ENCODE results near the gene C22orf31.

The C22orf31 gene

DNA sequence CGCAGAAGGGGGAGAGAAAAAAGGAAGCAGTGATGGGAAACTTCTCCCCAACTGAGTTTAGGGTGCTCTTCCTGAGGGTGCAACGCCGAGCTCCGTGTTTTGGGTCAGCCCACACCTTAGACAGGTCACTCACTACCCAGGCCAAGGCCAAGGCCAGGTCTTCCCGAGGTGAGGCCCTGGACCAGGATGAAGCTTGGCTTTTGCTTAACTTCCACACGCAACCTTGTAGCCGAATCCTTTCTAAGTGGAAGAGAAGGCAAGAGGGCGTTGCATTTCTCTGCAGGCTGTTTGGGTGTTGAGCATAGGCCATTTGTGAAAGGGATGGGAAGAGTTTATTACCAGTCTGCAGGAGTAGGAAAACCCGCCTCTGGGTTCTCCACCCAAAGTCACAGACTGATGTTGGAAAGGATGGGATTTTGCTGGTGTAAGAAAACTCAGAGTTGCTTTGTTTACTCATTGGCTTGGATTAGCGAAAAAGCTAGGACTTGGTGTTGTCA lies 12.7 kb upstream of the C22orf31 start:
- POLR2A ChIA-PET: no interaction called here
- Histone ChIP-seq H3K36me3 (ENCODE audit: control insufficient read depth in 4 of 4, insufficient read depth in 4 of 4, low read length in 3 of 4) (no peaks in the 10 kb centered on the region), H3K27ac (ENCODE audit: insufficient read depth in 1 of 2, low read depth in 1 of 2, low read length in 2 of 2, poor library complexity in 1 of 2, severe bottlenecking in 2 of 2) (no peak overlapping the region), H3K4me3 (ENCODE audit: control insufficient read depth in 1 of 7, extremely low read depth in 1 of 7, insufficient read depth in 4 of 7, low read depth in 2 of 7, low read length in 6 of 7) (peak overlapping the region in 3 of 7 experiments; percentile 41 to 68 (median 65)), H3K9me3 (ENCODE audit: control extremely low read depth in 1 of 5, control insufficient read depth in 4 of 5, insufficient read depth in 2 of 5, low read depth in 1 of 5, low read length in 4 of 5) (no peaks in the 10 kb centered on the region), H3K4me1 (ENCODE audit: control extremely low read depth in 1 of 4, control insufficient read depth in 4 of 4, insufficient read depth in 4 of 4, low read length in 3 of 4) (peaks cover 5 to 36% (median 28%) of the 10 kb centered on the region in 4 experiments), H3K27me3 (replicated peaks in 2 of 5; ENCODE audit: control insufficient read depth in 4 of 5, insufficient read depth in 5 of 5, low read length in 4 of 5) (peaks cover 2 to 63% (median 35%) of the 10 kb centered on the region in 5 experiments)
- no peak for DNase-seq
- CTCF ChIA-PET: interaction anchor here (1.0 to 1.3 kb wide), 2 partner anchors 80 to 395 kb away, joined by 3 read pairs; partner anchors contain the start of gene TTC28
- 64% methylated on average over 7 of the region's 10 CpGs for WGBS (ENCODE audit: insufficient coverage)

DNA sequence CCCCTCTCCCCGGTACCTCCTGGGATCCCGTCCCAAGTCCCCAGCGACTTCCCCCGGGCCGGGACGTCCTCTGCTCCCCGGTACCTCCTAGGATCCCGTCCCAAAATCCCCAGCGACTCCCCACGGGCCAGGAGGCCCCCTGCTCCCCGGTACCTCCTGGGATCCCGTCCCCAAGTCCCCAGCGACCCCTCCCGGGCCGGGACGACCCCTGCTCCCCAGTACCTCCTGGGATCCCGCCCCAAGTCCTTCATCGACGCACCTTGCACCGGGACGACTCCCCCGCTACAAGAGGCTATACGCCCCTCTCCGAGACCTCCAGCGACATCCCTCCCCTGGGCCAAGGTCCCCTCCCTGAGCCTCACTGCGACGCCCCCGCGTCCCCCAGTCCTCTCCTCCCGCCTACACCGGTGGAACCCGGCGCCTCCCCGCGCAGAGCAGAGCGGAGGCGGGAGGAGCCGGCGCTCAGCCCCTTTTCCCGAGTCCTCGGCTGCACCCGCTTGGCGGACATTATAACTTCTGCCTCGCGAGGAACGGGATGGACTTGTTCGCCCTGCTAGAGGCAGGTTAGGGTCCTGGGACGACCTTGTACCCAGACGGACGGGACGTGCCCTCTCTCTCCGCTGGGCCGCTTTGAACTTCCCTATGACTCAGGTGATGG lies 12.1 kb upstream of the C22orf31 start:
- 5% methylated on average over 34 of the region's 53 CpGs for WGBS (ENCODE audit: insufficient coverage)
- H3K27me3 ChIP-seq (replicated peaks in 2 of 5; ENCODE audit: control insufficient read depth in 4 of 5, insufficient read depth in 5 of 5, low read length in 4 of 5): peaks cover 2 to 69% (median 39%) of the 10 kb centered on the region in 5 experiments
- H3K36me3 ChIP-seq (ENCODE audit: control insufficient read depth in 4 of 4, insufficient read depth in 4 of 4, low read length in 3 of 4): no peaks in the 10 kb centered on the region
- ChIA-PET POLR2A (no interaction called here), CTCF (interaction anchor here (1.3 kb wide), 1 partner anchor 81 kb away, joined by 3 read pairs; no protein-coding TSS in a partner anchor)
- H3K4me3 ChIP-seq (ENCODE audit: control insufficient read depth in 1 of 7, extremely low read depth in 1 of 7, insufficient read depth in 4 of 7, low read depth in 2 of 7, low read length in 6 of 7): peak overlapping the region in 6 of 7 experiments; percentile 29 to 68 (median 48)
- peak in 1 of 3 donors; percentile 25 for DNase-seq
- H3K4me1 ChIP-seq (ENCODE audit: control extremely low read depth in 1 of 4, control insufficient read depth in 4 of 4, insufficient read depth in 4 of 4, low read length in 3 of 4): peaks cover 5 to 36% (median 28%) of the 10 kb centered on the region in 4 experiments
- no peak overlapping the region for H3K27ac ChIP-seq (ENCODE audit: insufficient read depth in 1 of 2, low read depth in 1 of 2, low read length in 2 of 2, poor library complexity in 1 of 2, severe bottlenecking in 2 of 2)
- no peaks in the 10 kb centered on the region for H3K9me3 ChIP-seq (ENCODE audit: control extremely low read depth in 1 of 5, control insufficient read depth in 4 of 5, insufficient read depth in 2 of 5, low read depth in 1 of 5, low read length in 4 of 5)

DNA sequence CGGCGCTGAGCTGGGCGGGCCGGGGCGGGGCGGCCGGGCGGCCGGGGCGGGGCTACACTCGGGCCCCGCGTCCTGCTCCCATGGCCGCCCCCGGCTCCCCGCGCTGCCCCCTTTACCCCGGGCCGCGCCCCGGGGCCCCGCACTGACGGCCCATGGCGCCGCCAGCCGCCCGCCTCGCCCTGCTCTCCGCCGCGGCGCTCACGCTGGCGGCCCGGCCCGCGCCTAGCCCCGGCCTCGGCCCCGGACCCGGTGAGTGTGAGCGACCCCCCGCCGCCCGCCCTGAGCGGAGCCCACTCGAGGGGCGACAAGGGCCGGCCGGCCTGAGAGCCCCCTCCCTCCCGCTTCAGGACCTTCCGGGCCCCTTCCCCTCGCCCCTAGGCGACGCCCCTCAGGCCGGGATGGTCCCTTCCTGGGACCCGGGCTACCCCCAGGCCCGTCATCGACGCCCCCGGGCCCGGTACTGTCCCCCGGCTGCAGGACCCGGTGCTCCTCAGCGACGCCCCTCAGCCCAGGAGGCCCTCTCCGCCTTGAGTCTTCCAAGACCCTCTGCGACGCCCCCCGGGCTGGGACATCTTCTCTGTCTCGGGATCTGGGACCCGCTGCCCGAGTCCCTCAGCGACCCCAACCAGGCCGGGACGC lies 11.5 kb upstream of the C22orf31 start, which contains the start of gene KREMEN1:
TSS of gene KREMEN1 (plus strand) at position 57 of the 639 bp plus-strand sequence. CDS start at position 153, 96 bp downstream.
- ChIA-PET POLR2A (no interaction called here), CTCF (no interaction called here)
- DNase-seq: no peak
- Histone ChIP-seq H3K27ac (ENCODE audit: insufficient read depth in 1 of 2, low read depth in 1 of 2, low read length in 2 of 2, poor library complexity in 1 of 2, severe bottlenecking in 2 of 2) (no peak within 1 kb of the TSS), H3K4me1 (ENCODE audit: control extremely low read depth in 1 of 4, control insufficient read depth in 4 of 4, insufficient read depth in 4 of 4, low read length in 3 of 4) (peaks cover 5 to 31% (median 28%) of the 10 kb centered on the region in 4 experiments), H3K4me3 (ENCODE audit: control insufficient read depth in 1 of 7, extremely low read depth in 1 of 7, insufficient read depth in 4 of 7, low read depth in 2 of 7, low read length in 6 of 7) (peak within 1 kb of the TSS; percentile 10 to 71 (median 59)), H3K36me3 (ENCODE audit: control insufficient read depth in 4 of 4, insufficient read depth in 4 of 4, low read length in 3 of 4) (no peaks in the 10 kb centered on the region), H3K9me3 (ENCODE audit: control extremely low read depth in 1 of 5, control insufficient read depth in 4 of 5, insufficient read depth in 2 of 5, low read depth in 1 of 5, low read length in 4 of 5) (no peaks in the 10 kb centered on the region), H3K27me3 (replicated peaks in 2 of 5; ENCODE audit: control insufficient read depth in 4 of 5, insufficient read depth in 5 of 5, low read length in 4 of 5) (peaks cover 2 to 71% (median 39%) of the 10 kb centered on the region in 5 experiments)
- under 1% methylated on average over 55 of the region's 76 CpGs for WGBS (ENCODE audit: insufficient coverage)

DNA sequence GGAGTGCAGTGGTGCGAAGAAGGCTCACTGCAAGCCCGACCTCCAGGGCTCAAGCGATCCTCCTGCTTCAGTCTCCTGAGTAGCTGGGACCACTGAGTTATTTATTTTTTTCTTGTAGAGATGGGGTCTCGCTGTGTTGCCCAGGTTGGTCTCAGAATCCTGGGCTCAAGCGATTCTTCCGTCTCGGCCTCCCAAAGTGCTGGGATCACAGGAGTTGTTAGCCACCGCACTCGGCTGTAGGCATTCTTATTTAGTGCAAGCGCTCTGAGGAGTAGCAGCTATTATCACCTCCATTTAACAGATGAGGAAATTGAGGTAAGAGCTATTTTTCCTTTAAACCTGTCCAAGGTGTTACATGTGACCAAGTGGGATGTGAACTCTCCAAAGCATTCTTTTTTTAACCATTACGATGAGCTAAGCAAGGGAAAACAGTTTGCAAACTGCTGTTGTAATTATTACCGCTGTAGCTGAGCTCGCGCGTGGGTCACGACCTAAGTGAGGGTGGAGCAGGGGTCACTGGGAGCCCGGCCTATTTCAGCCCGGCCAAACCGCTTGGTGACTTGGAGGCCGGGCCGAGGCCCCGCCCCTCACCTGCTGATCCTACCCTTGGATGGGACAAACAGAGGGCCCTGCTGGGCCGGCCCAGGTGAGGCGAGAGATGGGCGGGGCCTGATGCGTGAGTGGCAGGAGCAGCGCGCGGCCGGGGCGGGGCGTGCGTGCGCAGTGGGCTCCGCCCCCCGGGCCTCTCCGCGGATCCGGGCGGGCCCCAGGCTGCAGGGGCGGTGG lies 10.8 kb upstream of the C22orf31 start:
- peak; percentile 54 to 69 (median 68) for DNase-seq
- H3K36me3 ChIP-seq (ENCODE audit: control insufficient read depth in 4 of 4, insufficient read depth in 4 of 4, low read length in 3 of 4): no peaks in the 10 kb centered on the region
- no peaks in the 10 kb centered on the region for H3K9me3 ChIP-seq (ENCODE audit: control extremely low read depth in 1 of 5, control insufficient read depth in 4 of 5, insufficient read depth in 2 of 5, low read depth in 1 of 5, low read length in 4 of 5)
- H3K27me3 ChIP-seq (replicated peaks in 2 of 5; ENCODE audit: control insufficient read depth in 4 of 5, insufficient read depth in 5 of 5, low read length in 4 of 5): peaks cover 2 to 77% (median 39%) of the 10 kb centered on the region in 5 experiments
- CTCF ChIA-PET: interaction anchor here (0.9 kb wide), 1 partner anchor 82 kb away, joined by 3 read pairs; no protein-coding TSS in a partner anchor
- H3K27ac ChIP-seq (ENCODE audit: insufficient read depth in 1 of 2, low read depth in 1 of 2, low read length in 2 of 2, poor library complexity in 1 of 2, severe bottlenecking in 2 of 2): no peak overlapping the region
- H3K4me1 ChIP-seq (ENCODE audit: control extremely low read depth in 1 of 4, control insufficient read depth in 4 of 4, insufficient read depth in 4 of 4, low read length in 3 of 4): peaks cover 5 to 31% (median 28%) of the 10 kb centered on the region in 4 experiments
- 19% methylated on average over 18 of the region's 41 CpGs for WGBS (ENCODE audit: insufficient coverage)
- POLR2A ChIA-PET: interaction anchor here (0.6 kb wide), 1 partner anchor 181 kb away, joined by 3 read pairs; no protein-coding TSS in a partner anchor
- H3K4me3 ChIP-seq (ENCODE audit: control insufficient read depth in 1 of 7, extremely low read depth in 1 of 7, insufficient read depth in 4 of 7, low read depth in 2 of 7, low read length in 6 of 7): peak overlapping the region in 6 of 7 experiments; percentile 44 to 71 (median 58)

DNA sequence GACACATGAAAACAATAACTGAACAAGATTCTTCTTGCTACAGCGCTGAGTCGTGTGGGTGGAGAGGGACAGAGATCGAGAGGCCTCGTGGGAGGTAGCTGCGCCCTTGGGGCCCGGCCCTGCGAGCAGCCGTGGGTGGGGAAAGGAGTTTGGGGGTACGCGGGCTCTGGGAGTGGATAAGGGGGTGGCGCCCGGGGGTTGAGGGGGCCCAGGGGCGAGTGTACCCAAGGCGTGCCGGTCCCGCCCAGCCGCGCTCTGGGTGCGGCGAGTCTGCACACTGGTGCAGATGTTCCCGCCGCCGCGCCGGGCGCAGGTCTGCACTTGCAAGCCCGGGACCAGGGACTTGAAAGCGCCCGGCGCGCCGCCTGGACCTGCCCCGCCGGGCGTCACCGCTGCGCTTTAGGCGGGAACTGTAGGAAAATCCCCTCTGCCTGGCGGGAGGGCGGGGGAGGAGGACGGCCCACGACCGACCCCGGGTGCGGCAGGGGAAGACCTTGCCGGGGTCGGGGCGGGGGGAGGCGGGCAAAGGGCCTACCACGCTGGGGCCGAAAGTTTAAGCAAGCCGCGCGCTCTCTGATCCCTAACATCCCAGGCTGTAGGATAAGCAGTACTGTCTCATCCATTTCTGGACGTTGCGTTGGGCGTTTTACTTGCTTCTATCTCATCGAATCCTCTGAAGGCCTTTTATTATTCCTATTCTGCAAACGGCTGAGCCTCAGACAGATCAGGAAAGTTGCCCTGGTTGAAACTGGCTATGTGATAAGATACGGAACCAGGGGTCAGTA lies 9.8 kb upstream of the C22orf31 start:
- Histone ChIP-seq H3K36me3 (ENCODE audit: control insufficient read depth in 4 of 4, insufficient read depth in 4 of 4, low read length in 3 of 4) (no peaks in the 10 kb centered on the region), H3K9me3 (ENCODE audit: control extremely low read depth in 1 of 5, control insufficient read depth in 4 of 5, insufficient read depth in 2 of 5, low read depth in 1 of 5, low read length in 4 of 5) (no peaks in the 10 kb centered on the region), H3K27ac (ENCODE audit: insufficient read depth in 1 of 2, low read depth in 1 of 2, low read length in 2 of 2, poor library complexity in 1 of 2, severe bottlenecking in 2 of 2) (no peak overlapping the region), H3K27me3 (replicated peaks in 2 of 5; ENCODE audit: control insufficient read depth in 4 of 5, insufficient read depth in 5 of 5, low read length in 4 of 5) (peaks cover 2 to 78% (median 39%) of the 10 kb centered on the region in 5 experiments), H3K4me3 (ENCODE audit: control insufficient read depth in 1 of 7, extremely low read depth in 1 of 7, insufficient read depth in 4 of 7, low read depth in 2 of 7, low read length in 6 of 7) (peak overlapping the region in 5 of 7 experiments; percentile 23 to 71 (median 46)), H3K4me1 (ENCODE audit: control extremely low read depth in 1 of 4, control insufficient read depth in 4 of 4, insufficient read depth in 4 of 4, low read length in 3 of 4) (peaks cover 5 to 31% (median 28%) of the 10 kb centered on the region in 4 experiments)
- under 1% methylated on average over 51 of the region's 60 CpGs for WGBS (ENCODE audit: insufficient coverage)
- POLR2A ChIA-PET: interaction anchor here (0.6 kb wide), 1 partner anchor 180 kb away, joined by 3 read pairs; no protein-coding TSS in a partner anchor
- DNase-seq: peak in 2 of 3 donors; percentile 52 to 68
- CTCF ChIA-PET: interaction anchor here (0.9 kb wide), 1 partner anchor 83 kb away, joined by 3 read pairs; no protein-coding TSS in a partner anchor

DNA sequence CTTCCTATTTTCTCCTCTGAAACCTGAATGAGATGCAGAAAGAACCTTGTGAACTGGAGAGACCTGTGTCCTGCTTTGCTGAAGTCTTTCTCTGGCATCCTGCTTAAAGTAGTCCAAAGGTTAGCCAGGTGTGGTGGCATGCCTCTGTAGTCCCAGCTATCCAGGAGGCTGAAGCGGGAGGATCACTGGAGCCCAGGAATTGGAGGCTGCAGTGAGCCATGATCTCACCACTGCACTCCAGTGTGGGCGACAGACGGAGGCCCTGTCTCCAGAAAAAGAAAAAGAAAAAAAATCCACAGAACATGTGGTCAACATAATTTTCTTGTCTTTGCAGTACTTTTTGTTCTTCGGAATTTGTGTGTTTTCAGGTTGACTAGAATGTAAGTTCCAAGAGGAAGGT lies 8.9 kb upstream of the C22orf31 start:
- peaks cover 2 to 73% (median 39%) of the 10 kb centered on the region in 5 experiments for H3K27me3 ChIP-seq (replicated peaks in 2 of 5; ENCODE audit: control insufficient read depth in 4 of 5, insufficient read depth in 5 of 5, low read length in 4 of 5)
- WGBS (ENCODE audit: insufficient coverage): 97% methylated on average over 4 of the region's 4 CpGs
- CTCF ChIA-PET: no interaction called here

More for the DNA sequence above, 8.9 kb upstream of the C22orf31 start:
- Histone ChIP-seq H3K9me3 (ENCODE audit: control extremely low read depth in 1 of 5, control insufficient read depth in 4 of 5, insufficient read depth in 2 of 5, low read depth in 1 of 5, low read length in 4 of 5) (no peaks in the 10 kb centered on the region), H3K27ac (ENCODE audit: insufficient read depth in 1 of 2, low read depth in 1 of 2, low read length in 2 of 2, poor library complexity in 1 of 2, severe bottlenecking in 2 of 2) (no peak overlapping the region), H3K4me1 (ENCODE audit: control extremely low read depth in 1 of 4, control insufficient read depth in 4 of 4, insufficient read depth in 4 of 4, low read length in 3 of 4) (peaks cover 10 to 35% (median 28%) of the 10 kb centered on the region in 4 experiments), H3K36me3 (ENCODE audit: control insufficient read depth in 4 of 4, insufficient read depth in 4 of 4, low read length in 3 of 4) (no peaks in the 10 kb centered on the region), H3K4me3 (ENCODE audit: control insufficient read depth in 1 of 7, extremely low read depth in 1 of 7, insufficient read depth in 4 of 7, low read depth in 2 of 7, low read length in 6 of 7) (no peak overlapping the region)
- no peak for DNase-seq
- POLR2A ChIA-PET: no interaction called here
